NCI-H2029 treated with DMSO at 0.1 percent for 48 hours (cell line): ENCODE measurements around the gene TRMT11.
"Not testable (repeated sequence)": the region's sequence is repeated elsewhere in the genome, so short reads cannot be mapped to it uniquely, and the experiment has no call there.

ENCODE experiments used
- DNase-seq: peaks from one replicate; lab custom pipeline; 2025; lab: John Stamatoyannopoulos, UW

The TRMT11 gene

DNA sequence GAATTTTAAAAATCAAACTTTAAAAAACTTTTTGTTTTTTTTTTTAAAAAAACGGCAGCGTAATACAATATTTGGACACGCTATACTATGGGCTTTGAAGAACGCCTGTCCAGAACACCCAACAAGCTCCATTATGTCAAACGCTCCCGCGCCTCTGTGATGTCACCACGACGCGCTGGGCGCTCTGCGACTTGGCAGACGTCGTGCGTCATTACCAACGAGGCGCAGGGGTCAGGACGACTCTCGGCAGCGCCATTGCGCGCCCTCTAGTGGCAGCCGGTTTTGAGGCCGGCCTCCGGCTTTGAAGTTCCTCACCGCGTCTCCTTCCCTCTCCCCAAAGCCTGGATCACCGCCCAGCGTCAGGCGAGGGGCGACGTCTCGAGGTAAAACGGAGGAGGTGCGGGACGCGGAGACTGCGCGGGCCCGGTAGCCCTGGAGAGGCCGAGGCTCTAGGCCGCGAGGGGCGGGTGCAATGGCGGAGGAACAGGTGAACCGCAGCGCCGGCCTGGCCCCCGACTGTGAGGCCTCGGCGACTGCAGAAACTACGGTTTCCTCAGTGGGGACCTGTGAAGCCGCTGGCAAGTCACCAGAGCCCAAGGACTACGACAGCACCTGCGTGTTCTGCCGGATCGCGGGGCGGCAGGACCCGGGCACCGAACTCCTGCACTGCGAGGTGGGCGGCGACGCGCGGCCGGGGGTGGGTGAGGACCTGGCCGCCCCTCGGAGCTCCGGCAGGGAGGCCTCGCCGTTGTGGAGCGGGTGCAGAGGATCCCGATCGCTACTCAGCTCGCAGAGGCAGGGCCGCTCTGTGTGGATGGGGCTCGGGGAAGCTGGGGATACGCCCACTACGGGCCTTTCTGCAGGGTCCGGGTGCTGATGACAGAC lies 29.6 kb upstream of the TRMT11 start, which contains the start of gene HINT3:
Gene HINT3, plus strand, starts transcription at position 265 of the 885 bp plus-strand sequence. Its CDS starts 208 bp downstream, at position 473.
- DNase-seq = peak; percentile 99

- peak; percentile 51 for DNase-seq
Observed at GRCh38 chr6:125957391-125957693, 29.0 kb upstream of the TRMT11 start.

DNA sequence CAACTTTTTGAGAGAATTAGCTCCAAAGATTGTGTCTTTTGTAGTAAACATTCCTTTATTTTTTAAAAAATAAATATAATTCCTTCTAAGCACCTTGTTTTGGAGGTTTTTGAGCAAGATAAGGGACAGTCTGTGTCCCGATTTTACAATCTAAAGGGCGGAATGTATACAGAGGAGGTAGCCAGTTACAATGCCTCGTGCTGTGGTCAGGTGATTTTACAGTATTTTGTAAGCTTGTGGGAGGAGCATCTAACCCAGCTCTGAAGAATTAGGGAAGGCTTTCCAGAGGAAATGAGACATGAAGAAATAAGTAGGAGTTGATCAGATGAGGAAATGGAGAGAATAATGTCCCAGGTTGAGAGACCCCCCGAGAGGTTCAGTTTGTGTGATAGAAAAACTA lies 28.5 kb upstream of the TRMT11 start:
- DNase-seq = no peak

DNA sequence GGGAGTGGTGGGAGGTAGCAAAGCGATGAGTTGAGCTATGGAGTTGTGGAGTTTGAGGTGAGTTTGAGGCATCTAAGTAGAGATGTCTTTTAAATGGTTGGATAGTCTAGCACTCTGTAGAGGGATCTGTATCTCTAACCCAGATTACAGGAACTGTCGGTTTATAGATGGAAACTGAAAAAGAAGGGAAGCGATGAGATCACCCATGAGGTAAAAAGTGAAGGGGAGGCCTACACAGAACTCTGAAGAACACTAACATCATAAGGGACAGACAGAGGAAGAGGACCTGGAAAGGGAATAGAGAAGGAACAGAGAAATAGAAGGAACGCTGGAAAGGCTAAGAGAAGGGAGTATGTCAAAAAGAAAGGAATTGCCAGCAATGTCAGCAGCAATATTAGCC lies 27.3 kb upstream of the TRMT11 start:
- no peak for DNase-seq

GRCh38 chr6:125961117-125961516 lies 25.2 kb upstream of the TRMT11 start:
- DNase-seq = no peak

DNA sequence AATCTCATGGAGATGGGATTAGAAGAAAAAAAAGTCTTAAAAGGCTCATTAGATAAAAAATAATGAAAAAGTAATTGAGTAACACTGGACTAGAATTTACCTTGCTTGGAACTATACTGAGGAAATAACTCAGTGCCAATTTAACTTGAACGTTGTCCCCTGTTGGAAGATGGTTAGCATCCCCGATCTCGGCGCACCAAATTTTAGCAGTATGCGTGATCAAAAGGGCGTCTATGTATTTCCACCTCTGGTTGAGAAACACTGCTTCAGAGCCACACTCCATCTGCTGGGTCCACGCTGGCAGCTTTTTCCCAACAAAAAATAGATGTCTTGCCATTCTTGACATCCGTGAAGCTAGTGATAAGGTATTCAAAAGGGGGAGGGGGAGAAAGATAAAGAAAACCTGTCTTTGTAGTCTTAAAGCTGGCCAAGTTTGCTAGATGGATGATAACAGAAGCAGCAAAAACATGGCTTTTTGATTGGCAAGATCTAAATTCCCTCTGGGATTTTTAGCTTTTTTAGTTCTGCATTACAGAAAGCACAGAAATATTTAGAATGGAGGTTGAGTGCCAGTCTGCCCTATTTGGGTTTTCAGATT lies 23.3 kb upstream of the TRMT11 start:
- DNase-seq = no peak

DNA sequence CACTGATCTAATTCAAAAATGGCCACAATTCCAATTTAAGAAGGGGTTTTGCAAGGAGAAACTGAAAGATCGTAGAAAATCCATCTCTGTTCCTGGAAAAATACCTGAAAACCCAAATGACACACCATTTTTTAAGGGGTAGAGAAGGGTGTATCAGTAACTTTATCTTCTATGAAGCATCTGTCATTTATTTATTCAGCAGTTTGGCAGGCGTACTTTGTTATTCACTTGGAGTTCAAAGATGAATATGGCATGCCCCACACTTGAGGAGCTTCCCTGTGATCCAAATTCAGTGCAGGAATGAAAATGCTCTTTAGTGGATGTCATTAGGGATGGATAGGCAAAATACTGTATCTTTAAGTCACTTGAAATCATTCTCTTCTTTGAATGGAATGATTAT lies 22.5 kb upstream of the TRMT11 start:
- peak; percentile 29 for DNase-seq

- DNase-seq = peak; percentile 20
Observed at GRCh38 chr6:125966569-125966968, 19.8 kb upstream of the TRMT11 start.

DNA sequence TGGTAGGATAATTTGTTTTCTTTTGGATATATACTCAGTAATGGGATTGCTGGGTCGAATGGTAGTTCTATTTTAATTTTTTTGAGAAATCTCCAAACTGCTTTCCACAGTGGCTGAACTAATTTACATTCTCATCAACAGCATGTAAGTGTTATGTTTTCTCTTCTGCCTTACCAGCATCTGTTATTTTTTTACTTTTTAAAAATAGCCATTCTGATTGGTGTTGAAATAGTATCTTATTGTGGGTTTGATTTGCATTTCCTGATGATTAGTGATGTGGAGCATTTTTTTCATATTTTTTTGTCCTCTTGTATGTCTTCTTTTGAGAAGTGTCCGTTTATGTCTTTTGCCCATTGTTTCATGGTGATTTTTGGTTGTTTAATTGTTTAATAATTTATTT lies 17.8 kb upstream of the TRMT11 start:
- DNase-seq = no peak

DNA sequence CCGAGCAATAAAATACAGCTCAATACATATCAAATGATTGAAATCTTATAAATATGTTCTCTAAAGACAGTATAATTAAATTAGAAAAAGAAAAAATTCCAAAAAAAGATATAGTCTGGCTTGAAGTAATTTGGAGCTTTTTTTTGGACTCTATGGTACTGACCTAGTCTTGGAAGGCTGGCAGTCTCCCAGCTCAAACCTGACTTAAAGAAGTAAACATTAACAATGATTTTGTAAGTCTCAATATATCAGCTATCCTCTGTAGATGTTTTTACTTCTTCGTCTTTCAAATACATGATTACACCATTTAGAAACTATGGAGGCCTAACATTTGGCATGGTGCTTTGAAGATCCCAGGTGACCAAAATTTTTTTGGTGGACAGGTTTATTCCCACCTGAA lies 15.6 kb upstream of the TRMT11 start:
- DNase-seq = no peak

GRCh38 chr6:125972478-125972877 lies 13.9 kb upstream of the TRMT11 start:
- DNase-seq = not testable (repeated sequence)

DNA sequence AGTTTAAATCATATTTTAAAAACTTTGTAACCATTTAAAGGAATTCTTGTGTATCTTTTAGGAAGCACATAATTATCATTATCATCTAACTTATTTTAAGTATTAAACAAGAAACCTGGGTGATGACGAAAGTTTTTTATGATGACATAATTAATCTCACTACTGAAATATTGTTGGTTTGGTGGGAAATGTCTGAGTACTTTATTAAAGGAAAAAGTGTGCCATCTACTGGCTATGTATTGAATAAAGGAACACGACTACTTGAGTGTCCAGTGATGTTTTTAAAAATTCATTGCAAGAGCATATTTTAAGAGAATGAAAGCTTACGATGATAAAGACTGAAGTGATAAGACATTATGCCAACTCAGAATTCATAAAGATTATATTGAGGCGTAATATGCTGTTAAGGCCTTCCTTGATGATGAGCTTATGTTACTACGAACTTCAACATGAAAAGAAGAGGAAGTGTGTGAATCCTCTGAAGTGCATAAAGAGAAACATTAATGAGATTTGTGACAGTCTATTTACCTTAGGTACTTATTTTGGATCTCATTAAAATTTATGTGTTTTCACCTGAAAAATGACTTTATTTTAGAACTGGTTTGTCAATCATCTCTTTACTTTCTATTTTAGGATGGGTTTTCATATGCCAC lies 12.0 kb upstream of the TRMT11 start:
- peak; percentile 90 for DNase-seq

GRCh38 chr6:125979101-125979500 lies 7.2 kb upstream of the TRMT11 start:
- no peak for DNase-seq

- DNase-seq = no peak
Observed at GRCh38 chr6:125981571-125982185, 4.7 kb upstream of the TRMT11 start.

- no peak for DNase-seq
Observed at GRCh38 chr6:125983246-125983945, 2.9 kb upstream of the TRMT11 start.

DNA sequence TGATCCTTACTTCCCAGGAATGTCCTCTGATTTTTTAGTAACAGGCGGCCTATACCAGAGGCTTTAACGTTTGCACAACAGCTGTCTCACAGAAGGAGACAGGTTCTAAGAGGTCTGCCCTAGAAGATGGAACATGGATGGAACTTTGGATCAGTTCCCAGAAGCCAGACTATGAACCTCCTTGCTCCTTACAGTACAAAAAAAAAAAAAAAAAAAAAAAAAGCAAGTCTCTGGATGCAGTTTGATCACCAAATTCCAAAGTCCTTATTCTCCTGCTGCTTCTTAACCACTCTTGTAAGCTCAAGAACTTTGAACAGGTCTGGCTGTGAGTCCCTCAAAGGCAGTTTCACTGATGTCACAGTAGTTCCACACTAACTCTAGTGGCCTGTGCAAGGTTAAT lies 2.0 kb upstream of the TRMT11 start:
- no peak for DNase-seq

DNA sequence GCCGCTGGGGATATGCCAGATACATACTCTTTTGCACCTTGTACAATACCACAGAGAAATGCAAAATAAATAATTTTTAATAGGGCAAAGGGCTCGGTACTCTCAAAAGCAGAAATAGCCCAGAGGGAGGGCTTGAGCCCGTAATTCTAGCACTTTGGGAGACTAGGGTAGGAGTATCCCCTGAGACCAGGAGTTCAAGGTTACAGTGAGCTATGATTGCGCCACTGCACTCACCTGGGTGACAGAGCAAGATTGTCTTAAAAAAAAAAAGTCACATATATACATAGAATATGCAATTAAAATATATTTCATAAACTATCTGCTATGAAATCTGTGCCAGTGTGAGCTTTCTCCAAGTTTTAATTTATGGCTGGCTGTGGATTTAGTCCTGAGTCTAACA lies 818 bp upstream of the TRMT11 start:
- no peak for DNase-seq

DNA sequence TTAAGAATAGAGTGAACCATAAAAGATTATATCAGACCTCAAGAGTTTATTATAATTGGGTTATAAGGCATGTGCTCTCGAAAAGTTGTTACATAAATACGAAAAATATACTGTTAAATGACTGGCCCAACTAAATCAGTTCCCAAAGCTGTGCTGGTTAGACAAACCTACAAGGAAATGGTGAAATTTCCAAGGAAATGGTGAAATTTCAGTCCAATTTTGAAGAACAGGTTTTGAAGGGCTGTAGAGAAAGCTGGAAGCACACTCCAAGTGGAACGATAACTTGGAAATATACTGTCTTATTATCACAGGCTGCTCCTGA lies 400 bp upstream of the TRMT11 start:
- peak; percentile 69 for DNase-seq

- peak; percentile 80 for DNase-seq
Observed at GRCh38 chr6:125987026-125987617, 782 bp downstream of the TRMT11 start.

- DNase-seq = no peak
Observed at GRCh38 chr6:125988280-125988679, 1.9 kb downstream of the TRMT11 start.

DNA sequence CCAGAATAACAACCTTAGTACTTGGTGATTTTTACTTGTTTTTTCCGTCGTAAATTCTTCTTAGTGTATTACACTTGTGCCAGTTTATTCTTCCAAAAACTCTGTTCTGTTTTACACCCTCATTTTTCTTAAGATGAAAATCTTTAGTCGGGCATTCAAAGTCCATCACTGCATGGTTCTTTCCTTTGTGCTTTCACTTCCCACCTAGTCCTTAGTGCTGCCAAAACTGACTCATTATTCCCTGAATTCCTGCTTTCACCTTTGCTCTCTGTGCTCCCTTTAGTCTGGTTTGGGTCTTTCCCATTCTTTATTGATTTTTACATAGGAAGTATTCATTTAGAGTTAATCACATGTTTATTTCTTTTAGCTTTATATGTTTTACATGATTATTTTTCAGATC lies 3.3 kb downstream of the TRMT11 start:
- no peak for DNase-seq

DNA sequence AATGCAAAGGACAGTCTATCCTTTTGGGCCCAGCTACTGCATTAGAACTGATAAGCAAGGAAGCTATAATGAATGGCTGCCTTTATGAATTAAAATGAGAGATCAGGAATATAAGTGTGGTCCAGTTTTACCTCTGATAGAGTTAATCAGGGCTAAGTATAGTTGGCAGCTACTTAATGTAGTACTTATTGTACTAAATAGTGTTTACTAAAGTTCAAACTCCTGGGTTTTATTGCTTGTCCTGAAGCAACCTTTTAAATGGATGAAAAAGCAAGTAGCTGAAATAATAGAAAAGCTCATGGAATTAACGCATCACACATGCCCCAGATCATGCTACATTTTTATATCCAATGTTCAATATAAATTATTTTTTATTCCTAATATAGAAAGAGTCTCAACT lies 5.3 kb downstream of the TRMT11 start:
- no peak for DNase-seq
